GM21737 (cell line): Measurements from ENCODE around the gene GUCY1B1.
A peak's percentile ranks its signal among the peaks of the same experiment; 100 is the strongest.

ENCODE experiments used
- ATAC-seq: cut with Tn5 transposase; IDR thresholded peaks from one replicate; pipeline ENCODE4 v1.9.1; 2021; ENCODE audit warnings: mild to moderate bottlenecking, moderate library complexity; ENCODE audit not compliant: unreplicated experiment

The GUCY1B1 gene

DNA sequence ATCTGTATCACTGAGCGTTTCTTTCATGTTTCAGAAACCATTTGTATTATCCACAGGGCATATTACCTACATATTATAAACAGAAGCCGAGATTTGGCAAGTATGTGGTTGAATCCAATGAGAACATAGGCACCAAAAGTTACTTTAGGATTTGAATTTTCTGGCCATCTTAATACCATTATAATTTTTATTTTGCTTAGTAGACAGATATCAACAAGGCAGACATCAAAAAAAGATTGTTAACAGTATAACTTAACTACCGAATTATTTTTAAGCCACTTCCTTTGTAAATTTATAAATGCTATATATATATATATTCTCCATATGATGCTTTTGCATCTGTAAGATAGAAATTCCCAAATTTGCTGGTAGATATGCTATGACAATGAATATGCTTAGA, 2.2 kb downstream of the GUCY1B1 start:
- no peak for ATAC-seq

- no peak for ATAC-seq
Measured at GRCh38 chr4:155761916-155762315, 3.1 kb downstream of the GUCY1B1 start.

GRCh38 chr4:155762334-155762733, 3.5 kb downstream of the GUCY1B1 start:
- no peak for ATAC-seq

DNA sequence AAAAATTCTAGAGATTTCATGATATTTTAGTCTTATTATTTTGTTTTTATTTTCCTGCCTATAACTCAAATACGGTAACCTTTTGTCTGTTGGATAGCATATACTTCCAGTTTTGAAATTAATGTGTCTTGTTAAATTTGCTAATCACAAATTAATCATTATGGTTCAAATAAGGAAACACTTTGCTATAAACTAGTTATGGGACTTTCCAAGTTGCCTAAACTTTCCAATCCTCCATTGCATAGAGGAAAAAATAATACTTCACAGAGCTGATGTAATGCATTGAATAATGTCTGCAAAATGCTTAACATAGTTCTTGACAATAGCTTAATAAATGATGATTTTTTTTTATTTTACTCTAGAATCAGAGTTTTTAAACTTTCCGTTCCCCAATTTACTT, 4.7 kb downstream of the GUCY1B1 start:
- no peak for ATAC-seq

DNA sequence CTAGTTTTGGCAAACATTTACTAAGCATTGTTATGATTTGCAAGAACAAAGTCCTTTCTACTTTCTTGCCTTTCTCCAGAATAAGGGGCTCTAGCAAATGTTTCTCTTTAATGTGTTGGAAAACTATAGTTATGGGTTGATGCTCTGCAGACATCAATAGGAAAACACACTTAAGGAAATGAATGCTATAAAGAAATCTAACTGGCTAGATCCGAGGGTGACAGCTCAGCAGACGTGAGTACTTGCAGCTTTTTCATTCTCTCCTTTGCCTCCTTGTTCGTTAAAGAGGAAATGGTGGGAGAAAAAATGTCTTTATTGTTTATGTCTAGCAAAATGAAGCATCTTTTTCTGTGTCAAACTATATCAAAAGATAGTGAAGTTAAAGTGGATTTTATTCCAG, 6.3 kb downstream of the GUCY1B1 start:
- no peak for ATAC-seq

- ATAC-seq, result no peak
Measured at GRCh38 chr4:155766622-155767021, 7.8 kb downstream of the GUCY1B1 start.

- no peak for ATAC-seq
Measured at GRCh38 chr4:155768370-155768769, 9.5 kb downstream of the GUCY1B1 start.

GRCh38 chr4:155769090-155769489, 10.3 kb downstream of the GUCY1B1 start:
- ATAC-seq, result no peak

DNA sequence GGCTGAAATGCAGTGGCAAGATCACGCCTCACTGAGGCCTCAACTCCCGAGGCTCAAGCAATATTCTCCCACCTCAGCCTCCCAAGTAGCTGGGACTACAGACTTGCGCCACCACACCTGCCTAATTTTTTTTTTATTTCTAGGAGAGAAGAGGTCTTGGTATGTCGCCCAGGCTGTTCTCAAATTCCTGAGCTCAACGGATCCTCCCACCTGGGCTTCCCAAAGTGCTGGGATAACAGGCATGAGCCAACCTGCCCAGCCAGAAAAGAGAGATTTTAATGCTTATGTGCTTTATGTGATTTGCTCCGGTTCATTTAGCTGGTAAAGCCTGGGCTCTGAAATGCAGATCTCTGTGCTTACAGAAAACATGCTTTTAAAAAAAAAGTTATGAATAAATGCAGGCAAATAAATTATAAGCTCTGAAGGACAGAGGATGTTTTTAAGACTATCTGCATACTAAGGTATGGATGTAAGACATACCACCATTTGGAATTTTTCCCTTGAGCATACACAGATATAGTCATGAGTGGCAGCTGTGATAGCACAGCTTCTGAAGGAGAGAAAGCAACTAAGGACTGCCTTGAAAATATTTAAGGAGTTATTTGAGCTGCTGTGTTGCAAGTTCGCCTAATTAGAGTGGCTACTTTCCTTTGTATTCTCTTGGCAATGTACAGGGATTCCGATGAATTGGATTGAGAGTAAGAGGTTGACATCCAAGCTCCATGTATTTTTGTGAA, 13.8 kb downstream of the GUCY1B1 start:
- no peak for ATAC-seq

- no peak for ATAC-seq
Measured at GRCh38 chr4:155773196-155773800, 14.5 kb downstream of the GUCY1B1 start.

DNA sequence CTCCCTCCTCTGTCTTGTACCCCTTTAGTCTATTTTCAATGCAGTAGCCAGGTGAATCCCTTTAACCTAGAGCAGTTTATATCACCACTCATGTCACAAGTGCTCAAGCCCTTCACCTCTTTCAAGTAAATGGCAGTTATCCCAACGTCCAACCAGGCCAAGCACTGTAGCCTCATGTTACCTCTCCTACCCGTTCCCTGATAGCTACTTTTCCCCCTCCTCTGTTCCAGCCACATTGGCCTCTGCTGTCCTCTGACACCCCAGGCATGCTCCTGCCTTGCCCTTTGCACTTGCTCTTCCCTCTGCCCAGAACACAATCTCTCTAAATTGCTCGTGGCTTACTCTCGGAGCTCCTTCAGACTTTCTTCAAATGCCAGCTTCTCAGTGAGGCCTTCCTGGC, 15.2 kb downstream of the GUCY1B1 start:
- ATAC-seq, result no peak

GRCh38 chr4:155777971-155778735, 19.3 kb downstream of the GUCY1B1 start:
- ATAC-seq, result no peak

GRCh38 chr4:155780775-155781174, 22.0 kb downstream of the GUCY1B1 start:
- no peak for ATAC-seq

- ATAC-seq, result no peak
Measured at GRCh38 chr4:155781249-155781831, 22.5 kb downstream of the GUCY1B1 start.

GRCh38 chr4:155784637-155785036, 25.8 kb downstream of the GUCY1B1 start:
- ATAC-seq, result no peak

DNA sequence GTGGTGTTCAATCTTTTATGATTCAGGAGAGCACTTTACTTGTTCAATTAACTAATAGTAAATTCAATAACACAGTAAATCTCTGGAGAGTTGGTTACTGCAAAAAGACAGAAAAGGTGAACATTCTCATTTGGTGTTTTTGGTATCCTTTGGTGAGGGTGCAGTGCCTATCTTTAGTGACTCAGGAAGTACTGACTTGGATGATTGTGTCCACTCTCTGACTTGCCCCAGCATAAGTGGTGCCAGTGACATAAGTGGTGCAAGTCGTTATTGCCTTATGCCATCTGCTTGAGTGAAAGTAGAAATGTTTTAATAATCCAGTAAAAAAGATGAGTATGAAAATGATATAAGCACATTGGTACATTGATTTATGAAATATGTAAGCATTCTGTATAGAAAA, 27.0 kb downstream of the GUCY1B1 start:
- ATAC-seq, result no peak

DNA sequence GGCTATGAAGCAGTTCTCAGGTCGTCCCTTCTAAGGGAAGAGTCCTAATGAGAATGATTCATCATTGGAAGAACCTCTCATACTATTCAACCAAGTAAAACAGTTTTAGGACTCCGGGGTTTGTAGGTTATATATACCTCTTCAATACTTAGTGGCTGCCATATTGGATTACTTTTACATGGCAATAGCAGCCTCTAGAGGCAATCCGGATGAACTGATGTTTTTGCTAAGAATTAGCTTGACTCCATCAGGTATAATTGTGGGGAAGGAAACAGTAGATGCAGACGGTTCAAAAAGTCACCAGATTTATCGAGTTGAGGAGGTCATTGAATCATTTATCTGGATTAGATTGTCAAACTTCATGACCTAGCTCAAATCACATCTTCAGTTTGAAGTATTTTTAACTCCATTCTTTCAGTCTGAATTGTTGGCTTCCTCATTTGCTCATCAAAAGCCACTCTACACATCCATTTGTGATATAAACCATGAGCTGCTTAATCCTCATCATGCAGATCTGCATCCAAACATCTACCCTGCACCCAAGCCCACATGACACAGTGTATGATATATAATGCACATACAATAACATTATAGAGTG, 28.4 kb downstream of the GUCY1B1 start:
- ATAC-seq, result peak; percentile 99

- ATAC-seq, result no peak
Measured at GRCh38 chr4:155789391-155789790, 30.6 kb downstream of the GUCY1B1 start.

GRCh38 chr4:155789982-155790381, 31.2 kb downstream of the GUCY1B1 start:
- no peak for ATAC-seq

- no peak for ATAC-seq
Measured at GRCh38 chr4:155794589-155795236, 35.9 kb downstream of the GUCY1B1 start.

- ATAC-seq, result peak; percentile 62
Measured at GRCh38 chr4:155795991-155796390, 37.2 kb downstream of the GUCY1B1 start.
